DND-41 (cell line): ENCODE data around the gene OSBP2.

Experiments used
- ATAC-seq: fragments of 200-7000 bp; cut with Tn5 transposase; 3 replicates; pipeline ENCODE4 v1.9.1; 2021; ENCODE audit warnings: low read depth; ENCODE audit not compliant: insufficient read depth
- DNase-seq: peaks from one replicate; pipeline ENCODE4 v3.0.0-alpha.2; 2020
- H2AFZ ChIP-seq: 2 replicates; pipeline ENCODE4 v1.6.0; 2012; ENCODE audit warnings: low read depth, low read length
- H3K27ac ChIP-seq: 2 replicates; pipeline ENCODE4 v1.5.1; 2012; ENCODE audit warnings: low read length, inconsistent platforms
- H3K27me3 ChIP-seq: fragments of 200-600 bp; sonication (generic); 2 replicates; pipeline ENCODE4 v1.6.0; 2012; ENCODE audit warnings: low read length, mild to moderate bottlenecking, inconsistent platforms; ENCODE audit not compliant: insufficient read depth, poor library complexity
- H3K36me3 ChIP-seq: 2 replicates; pipeline ENCODE4 v1.5.1; 2012; ENCODE audit warnings: low read length, inconsistent platforms; ENCODE audit not compliant: insufficient read depth
- H3K4me1 ChIP-seq: 2 replicates; pipeline ENCODE4 v1.5.1; 2012; ENCODE audit warnings: mild to moderate bottlenecking, low read length; ENCODE audit not compliant: insufficient read depth
- H3K4me2 ChIP-seq: 2 replicates; pipeline ENCODE4 v1.6.0; 2012; ENCODE audit warnings: mild to moderate bottlenecking, moderate library complexity, low read length, inconsistent platforms; ENCODE audit not compliant: insufficient read depth
- H3K4me3 ChIP-seq, 2 experiments: fragments of 200-600 bp in 1 of 2; shearing (Covaris generic) in 1 of 2; 2 replicates each; pipeline ENCODE4 v1.5.1; 2012 to 2016; ENCODE audit warnings: inconsistent platforms in 2 of 2, low read length in 2 of 2, mild to moderate bottlenecking in 2 of 2, low read depth in 1 of 2, moderate library complexity in 1 of 2
- H3K79me2 ChIP-seq: 2 replicates; pipeline ENCODE4 v1.6.0; 2012; ENCODE audit warnings: low read length, inconsistent platforms; ENCODE audit not compliant: insufficient read depth
- H3K9ac ChIP-seq: 2 replicates; pipeline ENCODE4 v1.6.0; 2012; ENCODE audit warnings: low read depth, mild to moderate bottlenecking, inconsistent platforms, low read length, moderate library complexity
- H3K9me3 ChIP-seq: 2 replicates; pipeline ENCODE4 v1.5.1; 2012; ENCODE audit warnings: low read length, moderate library complexity, mild to moderate bottlenecking, inconsistent platforms; ENCODE audit not compliant: insufficient read depth, severe bottlenecking
- H4K20me1 ChIP-seq: 2 replicates; pipeline ENCODE4 v1.6.0; 2012; ENCODE audit warnings: low read length; ENCODE audit not compliant: insufficient read depth
- EZH2 ChIP-seq: IDR thresholded peaks from 3 replicates; pipeline ENCODE4 v1.6.1; 2012; ENCODE audit warnings: borderline replicate concordance, low read depth, mild to moderate bottlenecking, moderate library complexity, low read length, inconsistent platforms; ENCODE audit not compliant: severe bottlenecking
- TF ChIP-seq, protein P1 (sequence below): IDR thresholded peaks from 2 replicates; pipeline ENCODE4 v1.5.1; 2012; ENCODE audit warnings: borderline replicate concordance, low read length, moderate library complexity, mild to moderate bottlenecking; ENCODE audit not compliant: poor library complexity, severe bottlenecking; ENCODE audit errors: extremely low read depth

The OSBP2 gene

DNA sequence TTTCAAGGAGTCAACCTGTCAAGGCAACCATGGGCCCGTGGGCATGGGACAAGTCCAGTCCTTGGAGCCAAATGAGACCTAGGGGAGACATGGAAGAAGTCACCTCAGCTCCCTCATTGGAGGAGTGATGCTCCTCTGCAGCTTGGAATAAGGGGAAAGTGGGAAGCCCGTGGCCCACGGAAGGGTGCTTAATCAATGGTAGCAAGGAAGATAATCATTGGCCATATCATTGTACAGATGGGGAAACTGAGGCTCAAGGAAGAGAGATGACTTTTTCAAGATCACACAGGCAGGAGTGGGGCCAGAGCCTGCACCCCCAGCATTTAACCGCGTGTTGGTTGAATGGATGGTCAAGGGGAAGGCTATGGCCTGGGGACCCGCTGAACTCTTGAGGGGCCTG is 133.0 kb downstream of the OSBP2 start:
- DNase-seq (no peak), ATAC-seq (no peak)
- TF ChIP-seq EZH2 = no peak
- TF ChIP-seq, protein P1, sequence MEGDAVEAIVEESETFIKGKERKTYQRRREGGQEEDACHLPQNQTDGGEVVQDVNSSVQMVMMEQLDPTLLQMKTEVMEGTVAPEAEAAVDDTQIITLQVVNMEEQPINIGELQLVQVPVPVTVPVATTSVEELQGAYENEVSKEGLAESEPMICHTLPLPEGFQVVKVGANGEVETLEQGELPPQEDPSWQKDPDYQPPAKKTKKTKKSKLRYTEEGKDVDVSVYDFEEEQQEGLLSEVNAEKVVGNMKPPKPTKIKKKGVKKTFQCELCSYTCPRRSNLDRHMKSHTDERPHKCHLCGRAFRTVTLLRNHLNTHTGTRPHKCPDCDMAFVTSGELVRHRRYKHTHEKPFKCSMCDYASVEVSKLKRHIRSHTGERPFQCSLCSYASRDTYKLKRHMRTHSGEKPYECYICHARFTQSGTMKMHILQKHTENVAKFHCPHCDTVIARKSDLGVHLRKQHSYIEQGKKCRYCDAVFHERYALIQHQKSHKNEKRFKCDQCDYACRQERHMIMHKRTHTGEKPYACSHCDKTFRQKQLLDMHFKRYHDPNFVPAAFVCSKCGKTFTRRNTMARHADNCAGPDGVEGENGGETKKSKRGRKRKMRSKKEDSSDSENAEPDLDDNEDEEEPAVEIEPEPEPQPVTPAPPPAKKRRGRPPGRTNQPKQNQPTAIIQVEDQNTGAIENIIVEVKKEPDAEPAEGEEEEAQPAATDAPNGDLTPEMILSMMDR = no peak
- Histone ChIP-seq H4K20me1 (peaks cover 4% of the 10 kb centered on the region; the same call in 1 of the 2 replicates), H3K27ac (no peak overlapping the region), H3K9me3 (no peaks in the 10 kb centered on the region), H3K4me1 (no peaks in the 10 kb centered on the region), H3K27me3 (peaks cover 8% of the 10 kb centered on the region), H3K4me2 (no peak overlapping the region), H3K79me2 (no peaks in the 10 kb centered on the region), H3K4me3 (no peak overlapping the region), H3K36me3 (no peaks in the 10 kb centered on the region), H2AFZ (no peak overlapping the region), H3K9ac (no peak overlapping the region)

DNA sequence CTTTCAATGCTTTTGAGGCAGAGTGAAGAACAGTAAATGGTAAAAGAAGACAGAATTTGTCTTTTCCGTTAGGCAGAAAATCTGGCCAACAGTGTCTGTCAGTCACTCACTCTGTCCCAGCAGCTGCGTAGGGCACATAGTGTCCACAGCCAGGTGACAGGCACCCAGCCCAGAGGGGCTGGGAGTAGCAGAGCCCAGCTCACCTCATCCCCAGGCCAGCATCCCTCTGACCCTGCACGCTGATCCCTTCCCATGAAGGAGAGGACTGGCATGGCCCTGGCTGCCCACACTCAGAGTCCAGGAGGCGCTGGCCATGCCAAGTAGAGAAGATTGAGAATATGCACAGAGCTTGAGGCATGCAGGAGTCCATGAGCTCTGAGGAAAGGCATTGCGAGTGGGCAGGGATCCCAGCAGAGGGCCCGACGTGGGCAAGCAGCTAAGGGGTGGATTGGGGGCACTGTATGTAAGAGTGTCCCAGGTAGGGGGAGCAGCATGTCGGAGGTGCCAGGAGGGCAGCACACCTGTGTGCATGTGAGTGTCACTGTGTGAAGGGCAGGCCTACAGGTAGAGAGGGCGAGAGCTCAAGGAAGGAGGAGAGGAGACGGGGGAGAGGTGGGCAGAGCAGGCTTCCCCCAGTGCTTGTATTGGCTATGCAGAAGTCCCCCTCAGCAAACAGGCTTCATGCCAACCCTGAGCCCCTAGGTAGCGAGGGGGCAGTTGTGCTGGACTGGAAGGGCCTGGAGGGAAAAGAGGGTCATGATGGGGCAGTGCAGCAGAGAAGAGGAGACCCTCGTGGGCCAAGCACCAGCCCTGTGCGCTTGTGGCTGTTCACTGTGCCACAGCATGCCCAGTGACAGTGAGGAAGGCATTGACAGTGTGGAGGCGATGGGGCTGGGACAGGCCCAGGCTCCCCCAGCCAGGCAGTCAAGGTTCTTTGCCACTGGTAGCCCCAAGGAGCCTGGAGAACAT is 133.8 kb downstream of the OSBP2 start:
- no peak for TF ChIP-seq EZH2
- TF ChIP-seq, protein P1 = no peak
- Histone ChIP-seq H3K4me1 (no peaks in the 10 kb centered on the region), H3K27ac (no peak overlapping the region)

GRCh38 chr22:30829901-30830550 is 135.4 kb downstream of the OSBP2 start:
- H4K20me1 ChIP-seq = peaks cover 4% of the 10 kb centered on the region; the same call in 1 of the 2 replicates
- H3K27ac ChIP-seq = no peak overlapping the region
- no peaks in the 10 kb centered on the region for H3K9me3 ChIP-seq
- no peak overlapping the region for H2AFZ ChIP-seq
- TF ChIP-seq EZH2 = no peak
- TF ChIP-seq, protein P1 = no peak
- DNase-seq (no peak), ATAC-seq (no peak)
- no peaks in the 10 kb centered on the region for H3K79me2 ChIP-seq
- no peak overlapping the region for H3K4me2 ChIP-seq
- no peaks in the 10 kb centered on the region for H3K4me1 ChIP-seq
- H3K36me3 ChIP-seq = no peaks in the 10 kb centered on the region
- peaks cover 2% of the 10 kb centered on the region for H3K27me3 ChIP-seq
- H3K4me3 ChIP-seq = no peak overlapping the region
- H3K9ac ChIP-seq = no peak overlapping the region

More for the DNA sequence above, 133.8 kb downstream of the OSBP2 start:
- H3K4me3 ChIP-seq = no peak overlapping the region
- no peak overlapping the region for H3K4me2 ChIP-seq
- no peaks in the 10 kb centered on the region for H3K9me3 ChIP-seq
- no peaks in the 10 kb centered on the region for H3K36me3 ChIP-seq
- peaks cover 4% of the 10 kb centered on the region; the same call in 1 of the 2 replicates for H4K20me1 ChIP-seq
- peaks cover 8% of the 10 kb centered on the region for H3K27me3 ChIP-seq
- no peak overlapping the region for H2AFZ ChIP-seq
- DNase-seq (no peak), ATAC-seq (no peak)
- no peak overlapping the region for H3K9ac ChIP-seq
- H3K79me2 ChIP-seq = no peaks in the 10 kb centered on the region
